Measurements from ENCODE around the gene CDC7.

Gene CDC7

GRCh38 chr1:91548376-91549040 is 47.9 kb downstream of the CDC7 start:
- H3K4me3 ChIP-seq (ENCODE audit: low read length): no peak overlapping the region
- TF ChIP-seq ZNF274 (IDR thresholded peaks at IDR 0.05; ENCODE audit: low read depth, low read length): no peak

DNA sequence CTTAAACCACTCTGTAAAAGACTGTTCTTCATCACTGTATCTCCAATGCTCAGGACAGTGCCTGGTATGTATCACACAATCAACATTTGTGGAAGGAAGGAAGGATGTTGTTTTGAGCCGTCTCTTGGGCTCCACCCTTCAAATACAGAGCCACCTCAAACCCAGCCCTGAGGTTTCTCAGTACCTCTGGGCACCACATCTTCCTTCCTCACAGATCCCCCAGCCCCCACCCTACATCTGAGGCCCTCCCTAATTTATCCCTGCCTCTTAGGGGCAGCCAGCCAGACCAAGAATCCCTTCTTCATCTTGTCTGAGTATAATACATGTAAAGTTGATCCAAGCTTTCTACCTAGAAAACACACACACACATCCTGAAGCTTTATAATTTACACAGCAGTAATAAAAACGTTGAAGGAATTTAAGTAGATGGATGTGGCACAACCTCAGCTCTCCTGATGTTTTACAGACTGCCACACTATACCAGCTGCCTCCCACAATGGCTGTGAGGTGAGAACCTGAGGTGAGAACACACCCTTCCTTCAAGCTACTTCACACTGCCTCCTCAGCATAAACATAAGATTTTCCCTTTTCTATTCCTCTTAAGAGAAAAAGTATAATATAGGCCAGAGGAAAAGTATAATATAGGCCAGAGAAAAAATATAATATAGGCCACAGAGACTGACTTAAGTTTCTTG is 48.5 kb downstream of the CDC7 start:
- no peak for TF ChIP-seq ZNF274 (IDR thresholded peaks at IDR 0.05; ENCODE audit: low read depth, low read length)
- H3K4me3 ChIP-seq (ENCODE audit: low read length): no peak overlapping the region

GRCh38 chr1:91550961-91551360 is 50.3 kb downstream of the CDC7 start:
- H3K4me3 ChIP-seq (ENCODE audit: low read length): no peak overlapping the region
- no peak for TF ChIP-seq ZNF274 (IDR thresholded peaks at IDR 0.05; ENCODE audit: low read depth, low read length)

GRCh38 chr1:91552091-91552490 is 51.4 kb downstream of the CDC7 start:
- TF ChIP-seq ZNF274 (IDR thresholded peaks at IDR 0.05; ENCODE audit: low read depth, low read length): no peak
- no peak overlapping the region for H3K4me3 ChIP-seq (ENCODE audit: low read length)

GRCh38 chr1:91552596-91552995 is 51.9 kb downstream of the CDC7 start:
- TF ChIP-seq ZNF274 (IDR thresholded peaks at IDR 0.05; ENCODE audit: low read depth, low read length): no peak
- H3K4me3 ChIP-seq (ENCODE audit: low read length): no peak overlapping the region

GRCh38 chr1:91553177-91553591 is 52.5 kb downstream of the CDC7 start:
- H3K4me3 ChIP-seq (ENCODE audit: low read length): no peak overlapping the region
- no peak for TF ChIP-seq ZNF274 (IDR thresholded peaks at IDR 0.05; ENCODE audit: low read depth, low read length)

DNA sequence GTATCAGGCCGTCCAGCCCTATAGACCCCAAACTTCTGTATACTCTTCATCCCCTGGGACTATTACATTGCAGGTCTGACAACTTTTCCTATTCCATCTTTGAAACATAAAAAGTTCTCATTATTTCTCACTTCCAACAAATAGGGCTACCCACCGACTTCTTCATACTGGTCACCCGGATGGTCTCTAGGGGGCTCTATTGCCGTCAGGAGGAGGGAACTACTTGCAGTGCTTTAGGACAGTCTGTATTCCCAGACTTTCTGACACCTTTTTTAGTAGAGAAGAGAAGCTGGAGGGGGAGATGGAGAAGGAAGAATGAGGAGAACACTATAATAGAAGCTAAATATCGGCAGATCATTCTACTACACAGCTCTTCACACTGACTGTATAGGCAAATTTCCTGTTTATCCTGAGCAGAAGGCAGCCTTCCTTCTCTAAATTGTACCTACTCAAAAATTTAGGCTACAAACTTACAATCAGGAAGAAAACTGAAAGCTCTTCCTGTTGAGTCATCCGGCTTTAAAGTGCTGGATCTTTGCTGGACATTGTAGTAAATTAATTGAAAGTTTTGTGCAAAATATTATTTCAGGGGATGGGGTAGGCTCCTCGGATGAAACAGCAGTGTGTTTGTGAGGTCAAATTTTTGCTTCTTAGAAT is 54.6 kb downstream of the CDC7 start:
- TF ChIP-seq ZNF274 (IDR thresholded peaks at IDR 0.05; ENCODE audit: low read depth, low read length): no peak
- no peak overlapping the region for H3K4me3 ChIP-seq (ENCODE audit: low read length)

DNA sequence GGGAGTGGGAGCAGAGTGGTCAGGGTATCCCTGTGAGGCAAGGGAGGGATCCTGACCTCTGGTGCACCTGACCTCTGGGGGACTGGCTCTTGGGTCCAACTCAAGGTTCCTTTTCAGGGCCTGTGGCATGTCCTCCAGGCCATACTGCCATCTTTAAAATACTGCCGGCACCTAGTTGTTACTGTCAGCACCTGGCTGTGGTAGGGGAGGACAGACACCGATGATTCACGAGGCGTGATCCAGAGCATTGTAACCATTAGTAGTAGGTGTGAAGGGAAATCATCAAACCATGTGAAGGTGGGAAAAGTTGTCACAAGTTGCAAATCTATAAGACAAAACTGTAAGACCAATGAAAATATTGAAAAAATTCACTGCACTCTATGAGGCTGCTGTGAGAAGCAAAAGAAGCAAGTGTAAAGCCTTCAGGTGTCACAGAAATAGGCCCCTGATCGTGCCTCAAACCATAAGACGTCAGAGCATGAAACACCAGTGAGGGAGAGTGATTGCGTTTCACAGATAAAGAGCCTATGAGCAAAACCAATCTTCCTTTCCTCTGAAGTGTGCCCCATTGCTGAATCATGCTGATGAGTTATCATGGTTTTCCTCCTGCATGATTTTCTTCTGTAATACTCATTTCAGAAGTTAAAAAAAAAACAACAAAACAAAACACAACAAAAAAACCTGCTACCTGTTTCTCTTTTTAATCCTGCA is 55.3 kb downstream of the CDC7 start:
- no peak overlapping the region for H3K4me3 ChIP-seq (ENCODE audit: low read length)
- TF ChIP-seq ZNF274 (IDR thresholded peaks at IDR 0.05; ENCODE audit: low read depth, low read length): no peak

- no peak overlapping the region for H3K4me3 ChIP-seq (ENCODE audit: low read length)
- no peak for TF ChIP-seq ZNF274 (IDR thresholded peaks at IDR 0.05; ENCODE audit: low read depth, low read length)
Measured at GRCh38 chr1:91556556-91556955, 55.9 kb downstream of the CDC7 start.

DNA sequence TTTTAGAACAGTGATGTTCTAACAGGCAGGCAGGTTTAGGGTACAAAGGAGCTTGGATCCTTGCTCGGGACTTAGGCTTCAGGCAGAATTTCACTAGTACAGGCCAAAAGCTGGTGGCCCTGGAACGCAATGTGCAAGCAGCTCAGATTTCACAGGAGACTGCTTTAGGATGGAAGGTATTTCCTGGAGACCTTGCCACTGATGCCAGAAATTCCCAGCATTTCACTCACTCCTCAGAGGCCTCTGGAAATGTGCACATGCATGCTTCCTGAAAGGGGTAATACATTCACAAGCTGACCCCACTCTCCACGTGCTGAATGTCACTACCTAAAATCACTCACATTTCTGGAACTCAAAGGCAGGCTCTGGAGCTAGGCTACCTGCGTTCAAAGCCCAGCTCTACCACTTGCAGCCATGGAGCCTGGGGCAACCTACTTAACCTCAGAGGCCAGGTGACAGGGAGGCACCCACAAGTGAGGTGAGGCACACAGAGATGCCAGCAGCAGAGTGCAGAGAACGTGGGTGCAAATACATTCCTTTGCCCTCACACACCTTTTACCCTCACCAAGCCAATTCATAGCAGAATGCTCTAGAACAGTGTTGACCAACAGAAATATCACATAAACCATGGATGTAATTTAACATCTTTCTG is 56.5 kb downstream of the CDC7 start:
- no peak overlapping the region for H3K4me3 ChIP-seq (ENCODE audit: low read length)
- TF ChIP-seq ZNF274 (IDR thresholded peaks at IDR 0.05; ENCODE audit: low read depth, low read length): no peak

DNA sequence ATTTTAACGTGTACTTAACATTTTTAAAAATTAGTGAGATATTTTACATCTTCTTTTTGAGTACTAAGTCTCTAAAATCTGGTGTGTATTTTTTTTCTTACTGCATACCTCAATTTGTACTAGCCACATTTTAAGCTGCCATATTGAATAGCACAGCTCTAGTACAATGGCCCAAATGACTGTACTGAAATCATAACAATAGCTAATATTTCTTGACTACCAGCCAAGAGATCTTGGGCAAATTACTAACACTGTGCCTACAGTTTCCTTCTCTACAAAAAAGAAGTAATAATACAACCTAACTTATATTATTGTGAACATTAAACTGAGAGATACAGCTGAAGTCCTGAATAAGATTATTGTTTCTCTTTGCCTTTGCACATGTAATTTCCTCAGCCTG is 57.2 kb downstream of the CDC7 start:
- H3K4me3 ChIP-seq (ENCODE audit: low read length): no peak overlapping the region
- TF ChIP-seq ZNF274 (IDR thresholded peaks at IDR 0.05; ENCODE audit: low read depth, low read length): no peak

GRCh38 chr1:91559046-91559750 is 58.5 kb downstream of the CDC7 start:
- TF ChIP-seq ZNF274 (IDR thresholded peaks at IDR 0.05; ENCODE audit: low read depth, low read length): no peak
- H3K4me3 ChIP-seq (ENCODE audit: low read length): no peak overlapping the region

DNA sequence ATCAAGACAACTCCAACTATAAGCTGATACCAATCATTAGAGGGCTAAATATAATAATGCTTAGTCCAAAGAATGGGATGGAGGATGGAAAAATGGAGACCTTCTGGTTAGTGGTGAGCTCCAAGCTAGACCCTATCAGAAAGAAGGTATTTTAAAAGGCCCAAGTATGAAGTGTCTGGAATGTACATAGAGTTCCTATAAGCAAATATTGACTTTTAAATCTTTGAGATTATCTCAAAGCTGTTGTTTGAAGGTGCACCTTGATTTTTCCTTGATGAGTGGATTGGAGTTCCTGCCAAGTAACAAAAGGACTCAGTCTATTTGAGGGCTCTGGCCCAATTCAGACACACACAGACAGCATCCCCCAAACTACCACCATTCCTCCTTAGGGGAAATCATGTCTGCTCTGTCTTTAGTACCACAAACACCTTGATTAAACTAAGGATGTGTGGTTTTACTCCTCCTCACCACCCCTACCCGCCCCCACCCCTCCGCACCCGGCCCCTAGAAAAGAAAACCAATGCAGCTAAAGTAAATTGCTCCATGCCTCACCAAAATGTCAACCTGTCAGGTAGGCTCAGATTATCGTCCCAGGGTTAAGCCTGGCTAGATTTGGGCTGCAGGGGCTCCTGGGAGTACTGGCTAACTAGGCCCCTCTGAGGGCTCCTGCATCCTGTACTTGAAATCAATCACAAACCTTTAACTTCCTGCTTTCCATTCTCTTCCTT is 59.4 kb downstream of the CDC7 start:
- no peak overlapping the region for H3K4me3 ChIP-seq (ENCODE audit: low read length)
- TF ChIP-seq ZNF274 (IDR thresholded peaks at IDR 0.05; ENCODE audit: low read depth, low read length): no peak
